SU-DHL-6 (cell line): ENCODE measurements around the gene P3H3.

Experiments used
- CTCF ChIP-seq: fragments of 200-600 bp; sonication (generic); IDR thresholded peaks from one replicate; pipeline ENCODE4 v1.5.1; 2017; ENCODE audit warnings: antibody characterized with exemption, mild to moderate bottlenecking, low read length, moderate library complexity; ENCODE audit not compliant: insufficient read depth, poor library complexity, severe bottlenecking
- EZH2phosphoT487 ChIP-seq: fragments of 200-600 bp; sonication (generic), shearing (Covaris generic); conservative IDR thresholded peaks from 2 replicates; pipeline ENCODE4 v1.6.1; 2018; ENCODE audit warnings: mild to moderate bottlenecking, antibody characterized with exemption, low read length, moderate library complexity, mixed read lengths

- TF ChIP-seq EZH2phosphoT487 (no peak), CTCF (no peak)
Observed at GRCh38 chr12:6782119-6782518, 46.1 kb upstream of the P3H3 start.
